Common myeloid progenitor, CD34-positive (primary cell): ENCODE results near the gene RANGRF.
A peak's percentile ranks its signal among the peaks of the same experiment; 100 is the strongest.
"Not testable (repeated sequence)": the region's sequence is repeated elsewhere in the genome, so short reads cannot be mapped to it uniquely, and the experiment has no call there.

Experiments used
- CTCF ChIA-PET: fragments of 350-600 bp; sonication (Branson Sonifier 250); formaldehyde crosslinking; loops from one replicate; lab custom pipeline; 2021; ENCODE audit warnings: antibody characterized with exemption; lab: Charles Lee
- POLR2A ChIA-PET: fragments of 350-600 bp; sonication (Branson Sonifier 250); formaldehyde crosslinking; loops from one replicate; lab custom pipeline; 2021; ENCODE audit warnings: antibody characterized with exemption; lab: Charles Lee
- DNase-seq, 3 donors: peaks; one replicate each; pipeline versions ENCODE4 v3.0.0 to v3.0.0-alpha.2; 2013
- H3K27ac ChIP-seq, 2 experiments: 1 replicate in 1 of 2; 2 replicates in 1 of 2; pipeline ENCODE4 v1.7.0; 2013; ENCODE audit warnings: inconsistent platforms in 2 of 2, low read length in 2 of 2, mild to moderate bottlenecking in 2 of 2, low read depth in 1 of 2, moderate library complexity in 1 of 2; ENCODE audit not compliant: severe bottlenecking in 2 of 2, insufficient read depth in 1 of 2, poor library complexity in 1 of 2
- H3K27me3 ChIP-seq, 5 experiments: replicated peaks in 2 of 5; 1 replicate in 3 of 5; 2 replicates in 2 of 5; pipeline versions ENCODE4 v1.6.1 to v1.7.0; 2013; ENCODE audit warnings: low read length in 4 of 5, mild to moderate bottlenecking in 2 of 5, moderate library complexity in 2 of 5, inconsistent platforms in 1 of 5; ENCODE audit not compliant: insufficient read depth in 5 of 5, control insufficient read depth in 4 of 5
- H3K36me3 ChIP-seq, 4 experiments: 1 replicate in 2 of 4; 2 replicates in 2 of 4; pipeline versions ENCODE4 v1.6.1 to v1.7.0; 2013; ENCODE audit warnings: low read length in 3 of 4, control low read depth in 1 of 4, mild to moderate bottlenecking in 1 of 4; ENCODE audit not compliant: control insufficient read depth in 4 of 4, insufficient read depth in 4 of 4
- H3K4me1 ChIP-seq, 4 experiments: 1 replicate in 3 of 4; 2 replicates in 1 of 4; pipeline versions ENCODE4 v1.6.1 to v1.7.1; 2013; ENCODE audit warnings: low read length in 3 of 4, mild to moderate bottlenecking in 3 of 4, control low read depth in 1 of 4, inconsistent platforms in 1 of 4, moderate library complexity in 1 of 4; ENCODE audit not compliant: control insufficient read depth in 4 of 4, insufficient read depth in 4 of 4; ENCODE audit errors: control extremely low read depth in 1 of 4
- H3K4me3 ChIP-seq, 7 experiments: 1 replicate in 4 of 7; 2 replicates in 3 of 7; pipeline versions ENCODE4 v1.5.1 to v1.7.0; 2013; ENCODE audit warnings: mild to moderate bottlenecking in 7 of 7, low read length in 6 of 7, moderate library complexity in 6 of 7, inconsistent platforms in 2 of 7, low read depth in 2 of 7, control low read depth in 1 of 7; ENCODE audit not compliant: insufficient read depth in 4 of 7, control insufficient read depth in 1 of 7; ENCODE audit errors: extremely low read depth in 1 of 7
- H3K9me3 ChIP-seq, 5 experiments: 1 replicate in 4 of 5; 2 replicates in 1 of 5; pipeline versions ENCODE4 v1.6.1 to v1.7.1; 2013; ENCODE audit warnings: low read length in 4 of 5, mild to moderate bottlenecking in 2 of 5, inconsistent platforms in 1 of 5, low read depth in 1 of 5, moderate library complexity in 1 of 5; ENCODE audit not compliant: control insufficient read depth in 4 of 5, insufficient read depth in 2 of 5; ENCODE audit errors: control extremely low read depth in 1 of 5
- WGBS: methylation state at CpG from one replicate; pipeline ENCODE4 v1.1.5; 2013; ENCODE audit not compliant: insufficient coverage; 5-methylcytosine and 5-hydroxymethylcytosine counted together

Gene RANGRF

GRCh38 chr17:8251411-8251810 lies 37.1 kb upstream of the RANGRF start:
- Histone ChIP-seq H3K4me1 (peaks cover 8 to 24% (median 19%) of the 10 kb centered on the region in 4 experiments), H3K36me3 (peaks cover 2 to 33% (median 27%) of the 10 kb centered on the region in 4 experiments)
- not testable (repeated sequence) for H3K27me3 ChIP-seq, H3K27ac ChIP-seq, H3K4me3 ChIP-seq, DNase-seq, H3K9me3 ChIP-seq
- ChIA-PET POLR2A (interaction anchor here (0.7 kb wide), 1 partner anchor 494 kb away, joined by 6 read pairs; no protein-coding TSS in a partner anchor), CTCF (interaction anchor here (0.6 to 1.2 kb wide), 2 partner anchors 28 to 237 kb away, joined by 3 read pairs; no protein-coding TSS in a partner anchor)
- WGBS = 100% methylated on average over 1 of the region's 2 CpGs

GRCh38 chr17:8253801-8254200 lies 34.7 kb upstream of the RANGRF start:
- CTCF ChIA-PET = interaction anchor here (1.0 to 2.0 kb wide), 2 partner anchors 11 to 47 kb away, joined by 5 to 6 read pairs; no protein-coding TSS in a partner anchor

GRCh38 chr17:8254881-8255280 lies 33.6 kb upstream of the RANGRF start:
- H3K27ac ChIP-seq = no peak overlapping the region
- H3K9me3 ChIP-seq = no peaks in the 10 kb centered on the region
- WGBS = 98% methylated on average over 6 of the region's 11 CpGs
- peaks cover 2 to 55% (median 44%) of the 10 kb centered on the region in 4 experiments for H3K36me3 ChIP-seq
- peaks cover 2 to 8% (median 7%) of the 10 kb centered on the region in 4 experiments for H3K4me1 ChIP-seq
- H3K27me3 ChIP-seq = no peaks in the 10 kb centered on the region
- POLR2A ChIA-PET = no interaction called here
- CTCF ChIA-PET = interaction anchor here (2.0 kb wide), 1 partner anchor 46 kb away, joined by 6 read pairs; no protein-coding TSS in a partner anchor
- no peak overlapping the region for H3K4me3 ChIP-seq
- DNase-seq = no peak

More at GRCh38 chr17:8253801-8254200, 34.7 kb upstream of the RANGRF start:
- no peaks in the 10 kb centered on the region for H3K27me3 ChIP-seq
- H3K9me3 ChIP-seq = no peaks in the 10 kb centered on the region
- peaks cover 8 to 15% (median 13%) of the 10 kb centered on the region in 4 experiments for H3K4me1 ChIP-seq
- H3K36me3 ChIP-seq = peaks cover 2 to 51% (median 40%) of the 10 kb centered on the region in 4 experiments
- POLR2A ChIA-PET = no interaction called here
- no peak overlapping the region for H3K27ac ChIP-seq
- no peak overlapping the region for H3K4me3 ChIP-seq
- peak in 2 of 3 donors; percentile 7 to 23 for DNase-seq
- 81% methylated on average over 8 of the region's 8 CpGs for WGBS

- H3K9me3 ChIP-seq = no peaks in the 10 kb centered on the region
- ChIA-PET POLR2A (no interaction called here), CTCF (interaction anchor here (1.2 to 2.0 kb wide), 2 partner anchors 45 to 70 kb away, joined by 3 to 6 read pairs; no protein-coding TSS in a partner anchor)
These were observed 33.0 kb upstream of the RANGRF start for GRCh38 chr17:8255499-8255898.

GRCh38 chr17:8256291-8256690 lies 32.2 kb upstream of the RANGRF start:
- H3K36me3 ChIP-seq = peaks cover 2 to 65% (median 50%) of the 10 kb centered on the region in 4 experiments
- ChIA-PET POLR2A (interaction anchor here (1.2 kb wide), 1 partner anchor 39 kb away, joined by 6 read pairs; the partner anchor contains the start of gene SLC25A35), CTCF (interaction anchor here (1.2 to 1.3 kb wide), 2 partner anchors 14 to 69 kb away, joined by 3 to 4 read pairs; no protein-coding TSS in a partner anchor)
- H3K9me3 ChIP-seq = no peaks in the 10 kb centered on the region
- no peaks in the 10 kb centered on the region for H3K4me1 ChIP-seq
- H3K27me3 ChIP-seq = no peaks in the 10 kb centered on the region
- H3K4me3 ChIP-seq = no peak overlapping the region
- H3K27ac ChIP-seq = no peak overlapping the region
- 100% methylated on average over 6 of the region's 10 CpGs for WGBS
- no peak for DNase-seq

More at GRCh38 chr17:8255499-8255898, 33.0 kb upstream of the RANGRF start:
- peak in 1 of 3 donors; percentile 9 for DNase-seq
- H3K27me3 ChIP-seq = no peaks in the 10 kb centered on the region
- H3K27ac ChIP-seq = no peak overlapping the region
- peaks cover 2 to 60% (median 47%) of the 10 kb centered on the region in 4 experiments for H3K36me3 ChIP-seq
- no peak overlapping the region for H3K4me3 ChIP-seq
- peaks cover 0 to 2% (median under 1%) of the 10 kb centered on the region in 4 experiments for H3K4me1 ChIP-seq
- WGBS = 97% methylated on average over 6 of the region's 9 CpGs

GRCh38 chr17:8256691-8257090 lies 31.8 kb upstream of the RANGRF start:
- Histone ChIP-seq H3K27ac (no peak overlapping the region), H3K4me3 (no peak overlapping the region), H3K4me1 (no peaks in the 10 kb centered on the region), H3K9me3 (no peaks in the 10 kb centered on the region), H3K27me3 (no peaks in the 10 kb centered on the region), H3K36me3 (peaks cover 2 to 69% (median 53%) of the 10 kb centered on the region in 4 experiments)
- DNase-seq = no peak
- POLR2A ChIA-PET = interaction anchor here (1.2 kb wide), 1 partner anchor 39 kb away, joined by 6 read pairs; the partner anchor contains the start of gene SLC25A35
- CTCF ChIA-PET = interaction anchor here (1.2 to 1.3 kb wide), 2 partner anchors 14 to 69 kb away, joined by 3 to 4 read pairs; no protein-coding TSS in a partner anchor
- WGBS = 100% methylated on average over 4 of the region's 6 CpGs

- ChIA-PET POLR2A (no interaction called here), CTCF (interaction anchor here (1.3 kb wide), 2 partner anchors 13 to 43 kb away, joined by 4 to 6 read pairs; no protein-coding TSS in a partner anchor)
These were observed 30.7 kb upstream of the RANGRF start for GRCh38 chr17:8257801-8258200.

More at GRCh38 chr17:8257801-8258200, 30.7 kb upstream of the RANGRF start:
- WGBS = 98% methylated on average over 7 of the region's 8 CpGs
- H3K4me3 ChIP-seq = no peak overlapping the region
- H3K27me3 ChIP-seq = no peaks in the 10 kb centered on the region
- H3K4me1 ChIP-seq = no peaks in the 10 kb centered on the region
- peaks cover 4 to 77% (median 57%) of the 10 kb centered on the region in 4 experiments for H3K36me3 ChIP-seq
- H3K27ac ChIP-seq = no peak overlapping the region
- no peaks in the 10 kb centered on the region for H3K9me3 ChIP-seq
- no peak for DNase-seq
